ENCODE results near the gene PALB2. TPM values are rescaled to one million over a fixed set of nuclear protein-coding genes. Genes with fewer than 3 reads are reported as not detected.
"Not testable (repeated sequence)": the region's sequence is repeated elsewhere in the genome, so short reads cannot be mapped to it uniquely, and the experiment has no call there.

Gene PALB2
- total RNA-seq, 1 donor from 2014 or later: 14.4 TPM

GRCh38 chr16:23629516-23629915 is 11.6 kb downstream of the PALB2 start:
- Mint-ChIP-seq H3K4me1 (ENCODE audit: low read depth, unreplicated experiment) (no peaks in the 10 kb centered on the region), H3K27ac (ENCODE audit: unreplicated experiment) (no peak overlapping the region), H3K36me3 (ENCODE audit: unreplicated experiment) (no peaks in the 10 kb centered on the region), H3K27me3 (ENCODE audit: unreplicated experiment) (no peaks in the 10 kb centered on the region), H3K4me3 (ENCODE audit: unreplicated experiment) (no peak overlapping the region), H3K9me3 (ENCODE audit: unreplicated experiment) (no peaks in the 10 kb centered on the region)
- no peak for DNase-seq
- no peak for TF ChIP-seq CTCF (IDR thresholded peaks at IDR 0.05; ENCODE audit: partially characterized antibody, unreplicated experiment)

GRCh38 chr16:23624092-23624491 is 17.0 kb downstream of the PALB2 start:
- no peak overlapping the region for H3K4me3 Mint-ChIP-seq (ENCODE audit: unreplicated experiment)
- no peaks in the 10 kb centered on the region for H3K4me1 Mint-ChIP-seq (ENCODE audit: low read depth, unreplicated experiment)
- H3K27ac Mint-ChIP-seq (ENCODE audit: unreplicated experiment): no peak overlapping the region
- H3K9me3 Mint-ChIP-seq (ENCODE audit: unreplicated experiment): no peaks in the 10 kb centered on the region
- H3K36me3 Mint-ChIP-seq (ENCODE audit: unreplicated experiment): no peaks in the 10 kb centered on the region
- no peak for TF ChIP-seq CTCF (IDR thresholded peaks at IDR 0.05; ENCODE audit: partially characterized antibody, unreplicated experiment)
- H3K27me3 Mint-ChIP-seq (ENCODE audit: unreplicated experiment): no peaks in the 10 kb centered on the region
- DNase-seq: no peak

- no peak overlapping the region for H3K4me3 Mint-ChIP-seq (ENCODE audit: unreplicated experiment)
- DNase-seq: no peak
- H3K4me1 Mint-ChIP-seq (ENCODE audit: low read depth, unreplicated experiment): no peaks in the 10 kb centered on the region
- no peaks in the 10 kb centered on the region for H3K27me3 Mint-ChIP-seq (ENCODE audit: unreplicated experiment)
- H3K36me3 Mint-ChIP-seq (ENCODE audit: unreplicated experiment): no peaks in the 10 kb centered on the region
- TF ChIP-seq CTCF (IDR thresholded peaks at IDR 0.05; ENCODE audit: partially characterized antibody, unreplicated experiment): no peak
- H3K27ac Mint-ChIP-seq (ENCODE audit: unreplicated experiment): no peak overlapping the region
- H3K9me3 Mint-ChIP-seq (ENCODE audit: unreplicated experiment): no peaks in the 10 kb centered on the region
These were observed 25.3 kb downstream of the PALB2 start for GRCh38 chr16:23615805-23616204.

GRCh38 chr16:23611936-23612335 is 29.2 kb downstream of the PALB2 start:
- no peak overlapping the region for H3K4me3 Mint-ChIP-seq (ENCODE audit: unreplicated experiment)
- H3K27me3 Mint-ChIP-seq (ENCODE audit: unreplicated experiment): no peaks in the 10 kb centered on the region
- H3K4me1 Mint-ChIP-seq (ENCODE audit: low read depth, unreplicated experiment): no peaks in the 10 kb centered on the region
- H3K36me3 Mint-ChIP-seq (ENCODE audit: unreplicated experiment): no peaks in the 10 kb centered on the region
- no peak for DNase-seq
- H3K27ac Mint-ChIP-seq (ENCODE audit: unreplicated experiment): no peak overlapping the region
- TF ChIP-seq CTCF (IDR thresholded peaks at IDR 0.05; ENCODE audit: partially characterized antibody, unreplicated experiment): no peak
- no peaks in the 10 kb centered on the region for H3K9me3 Mint-ChIP-seq (ENCODE audit: unreplicated experiment)

- H3K27me3 Mint-ChIP-seq (ENCODE audit: unreplicated experiment); H3K9me3 Mint-ChIP-seq (ENCODE audit: unreplicated experiment); H3K36me3 Mint-ChIP-seq (ENCODE audit: unreplicated experiment); H3K27ac Mint-ChIP-seq (ENCODE audit: unreplicated experiment); H3K4me3 Mint-ChIP-seq (ENCODE audit: unreplicated experiment); DNase-seq; H3K4me1 Mint-ChIP-seq (ENCODE audit: low read depth, unreplicated experiment): not testable (repeated sequence)
These were observed 30.2 kb downstream of the PALB2 start for GRCh38 chr16:23610905-23611304.

- no peaks in the 10 kb centered on the region for H3K4me1 Mint-ChIP-seq (ENCODE audit: low read depth, unreplicated experiment)
- H3K9me3 Mint-ChIP-seq (ENCODE audit: unreplicated experiment): no peaks in the 10 kb centered on the region
- H3K27ac Mint-ChIP-seq (ENCODE audit: unreplicated experiment): no peak overlapping the region
- no peaks in the 10 kb centered on the region for H3K36me3 Mint-ChIP-seq (ENCODE audit: unreplicated experiment)
- no peak for TF ChIP-seq CTCF (IDR thresholded peaks at IDR 0.05; ENCODE audit: partially characterized antibody, unreplicated experiment)
- H3K27me3 Mint-ChIP-seq (ENCODE audit: unreplicated experiment): peaks cover 2% of the 10 kb centered on the region
- no peak overlapping the region for H3K4me3 Mint-ChIP-seq (ENCODE audit: unreplicated experiment)
- no peak for DNase-seq
These were observed 31.2 kb downstream of the PALB2 start for GRCh38 chr16:23609929-23610328.
